K562 (cell line): Measurements from ENCODE around the gene MTMR10. TPM values are rescaled to one million over a fixed set of nuclear protein-coding genes. Genes with fewer than 3 reads are reported as not detected.

Experiments
- GTF2E2 ChIP-seq: fragments of 200-800 bp; sonication (Bioruptor generic); IDR thresholded peaks from 2 replicates; pipeline ENCODE4 v1.6.1; 2016; ENCODE audit warnings: missing genetic modification characterization, missing compliant biosample characterization
- HMG20B ChIP-seq: fragments of 250-450 bp; sonication (Bioruptor Pico); IDR thresholded peaks from 2 replicates; pipeline ENCODE4 v1.5.0; 2021; ENCODE audit warnings: mild to moderate bottlenecking
- KDM2B ChIP-seq: fragments of 250-450 bp; sonication (Bioruptor Pico); IDR thresholded peaks from 2 replicates; pipeline ENCODE4 v1.8.0; 2021; ENCODE audit warnings: mild to moderate bottlenecking, moderate library complexity
- MCM5 ChIP-seq: fragments of 450-650 bp; IDR thresholded peaks from 2 replicates; pipeline ENCODE4 v1.6.1; 2016; ENCODE audit warnings: low read depth
- NCOA4 ChIP-seq: fragments of 450-650 bp; IDR thresholded peaks from 2 replicates; pipeline ENCODE4 v1.6.1; 2018; ENCODE audit warnings: mild to moderate bottlenecking; ENCODE audit not compliant: partially characterized antibody
- NR3C1 ChIP-seq: sonication (generic); formaldehyde crosslinking; IDR thresholded peaks from 2 replicates; pipeline ENCODE4 v1.8.1; 2022; ENCODE audit warnings: missing genetic modification reagents
- SAP30 ChIP-seq: fragments of 200-600 bp; sonication (generic); IDR thresholded peaks from 2 replicates; pipeline ENCODE4 v1.6.1; 2012; ENCODE audit warnings: borderline replicate concordance, low read depth, mild to moderate bottlenecking, moderate library complexity, low read length, control low read depth, inconsistent platforms; ENCODE audit not compliant: insufficient read depth, poor library complexity, severe bottlenecking
- ZNF354B ChIP-seq: fragments of 250-450 bp; sonication (Bioruptor Pico); IDR thresholded peaks from 2 replicates; pipeline ENCODE4 v1.4.0; 2020
- polyA plus RNA-seq, 8 experiments: library from polyadenylated mRNA; depleted of rRNA in 4 of 8; stranded (reverse) in 5 of 8; unstranded in 3 of 8; fragments of >200 nt; fragmentation: Nextera tagmentation in 2 of 8; fragmentation: Illumina TruSeq in 1 of 8; extraction: Ambion mirVana in 2 of 8; extraction: Trizol in 1 of 8; gene quantifications; 2 replicates each; pipeline versions ENCODE4 v1.2.1 to v1.2.3, GENCODE V29; 2011 to 2014; ENCODE audit warnings: inconsistent platforms in 1 of 8, missing spikeins in 1 of 8
- total RNA-seq, 7 experiments: library from RNA; depleted of rRNA in 6 of 7; stranded (reverse); fragments of >200 nt in 6 of 7; fragmentation: Illumina TruSeq in 2 of 7; extraction: Trizol in 2 of 7; gene quantifications; 2 replicates each; pipeline versions ENCODE4 v1.2.1 to v1.2.3, GENCODE V29; 2011 to 2021; ENCODE audit warnings: low replicate concordance in 1 of 7
- TF ChIP-seq, protein P1 (sequence below), 2 experiments: fragments of 450-650 bp in 1 of 2; sonication (generic) in 1 of 2; formaldehyde crosslinking in 1 of 2; IDR thresholded peaks; 2 replicates each; pipeline versions ENCODE4 v1.7.1 to v1.9.0; 2016 to 2022; ENCODE audit warnings: inconsistent platforms in 1 of 2, mild to moderate bottlenecking in 1 of 2, missing genetic modification reagents in 1 of 2
- TF ChIP-seq, protein P2 (sequence below): fragments of 250-450 bp; sonication (Bioruptor Pico); IDR thresholded peaks from 2 replicates; pipeline ENCODE4 v1.4.0; 2020; ENCODE audit warnings: borderline replicate concordance

The MTMR10 gene
- total and polyA plus RNA-seq, 9 of the 15 experiments (the other 6 are each of a cell fraction or from before 2014, with no cell fraction given) = 1.6 to 6.8 (median 4.8) TPM

DNA sequence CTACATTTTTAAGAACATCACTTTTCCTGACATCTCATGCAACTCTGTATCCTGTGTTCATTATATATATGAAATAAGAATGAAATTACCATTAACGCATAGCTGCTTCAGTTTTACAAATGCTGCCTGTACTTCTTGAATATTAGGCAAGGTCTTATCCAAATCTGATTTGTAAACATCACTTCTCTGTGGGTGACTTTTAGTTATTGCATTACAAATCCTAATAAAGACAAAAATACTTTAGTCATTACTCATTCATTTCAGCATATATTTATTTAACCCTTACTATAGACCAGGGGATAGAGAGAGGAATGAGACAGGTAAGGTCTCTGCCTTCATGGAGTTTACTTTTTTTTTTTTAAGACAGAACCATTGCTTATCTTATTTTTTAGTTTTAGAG lies 36.8 kb downstream of the MTMR10 start (continued):
- TF ChIP-seq, protein P1, sequence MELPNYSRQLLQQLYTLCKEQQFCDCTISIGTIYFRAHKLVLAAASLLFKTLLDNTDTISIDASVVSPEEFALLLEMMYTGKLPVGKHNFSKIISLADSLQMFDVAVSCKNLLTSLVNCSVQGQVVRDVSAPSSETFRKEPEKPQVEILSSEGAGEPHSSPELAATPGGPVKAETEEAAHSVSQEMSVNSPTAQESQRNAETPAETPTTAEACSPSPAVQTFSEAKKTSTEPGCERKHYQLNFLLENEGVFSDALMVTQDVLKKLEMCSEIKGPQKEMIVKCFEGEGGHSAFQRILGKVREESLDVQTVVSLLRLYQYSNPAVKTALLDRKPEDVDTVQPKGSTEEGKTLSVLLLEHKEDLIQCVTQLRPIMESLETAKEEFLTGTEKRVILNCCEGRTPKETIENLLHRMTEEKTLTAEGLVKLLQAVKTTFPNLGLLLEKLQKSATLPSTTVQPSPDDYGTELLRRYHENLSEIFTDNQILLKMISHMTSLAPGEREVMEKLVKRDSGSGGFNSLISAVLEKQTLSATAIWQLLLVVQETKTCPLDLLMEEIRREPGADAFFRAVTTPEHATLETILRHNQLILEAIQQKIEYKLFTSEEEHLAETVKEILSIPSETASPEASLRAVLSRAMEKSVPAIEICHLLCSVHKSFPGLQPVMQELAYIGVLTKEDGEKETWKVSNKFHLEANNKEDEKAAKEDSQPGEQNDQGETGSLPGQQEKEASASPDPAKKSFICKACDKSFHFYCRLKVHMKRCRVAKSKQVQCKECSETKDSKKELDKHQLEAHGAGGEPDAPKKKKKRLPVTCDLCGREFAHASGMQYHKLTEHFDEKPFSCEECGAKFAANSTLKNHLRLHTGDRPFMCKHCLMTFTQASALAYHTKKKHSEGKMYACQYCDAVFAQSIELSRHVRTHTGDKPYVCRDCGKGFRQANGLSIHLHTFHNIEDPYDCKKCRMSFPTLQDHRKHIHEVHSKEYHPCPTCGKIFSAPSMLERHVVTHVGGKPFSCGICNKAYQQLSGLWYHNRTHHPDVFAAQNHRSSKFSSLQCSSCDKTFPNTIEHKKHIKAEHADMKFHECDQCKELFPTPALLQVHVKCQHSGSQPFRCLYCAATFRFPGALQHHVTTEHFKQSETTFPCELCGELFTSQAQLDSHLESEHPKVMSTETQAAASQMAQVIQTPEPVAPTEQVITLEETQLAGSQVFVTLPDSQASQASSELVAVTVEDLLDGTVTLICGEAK (IDR thresholded peaks at IDR 0.05) = no peak
- TF ChIP-seq, protein P1 (CRISPR knock-in tag; IDR thresholded peaks at IDR 0.05) = no peak
- TF ChIP-seq NR3C1 (CRISPR knock-in tag) (no peak), NCOA4 (no peak), HMG20B (CRISPR knock-in tag) (no peak), MCM5 (no peak), GTF2E2 (tag) (no peak), KDM2B (CRISPR knock-in tag) (no peak), ZNF354B (no peak), SAP30 (no peak)
- TF ChIP-seq, protein P2, sequence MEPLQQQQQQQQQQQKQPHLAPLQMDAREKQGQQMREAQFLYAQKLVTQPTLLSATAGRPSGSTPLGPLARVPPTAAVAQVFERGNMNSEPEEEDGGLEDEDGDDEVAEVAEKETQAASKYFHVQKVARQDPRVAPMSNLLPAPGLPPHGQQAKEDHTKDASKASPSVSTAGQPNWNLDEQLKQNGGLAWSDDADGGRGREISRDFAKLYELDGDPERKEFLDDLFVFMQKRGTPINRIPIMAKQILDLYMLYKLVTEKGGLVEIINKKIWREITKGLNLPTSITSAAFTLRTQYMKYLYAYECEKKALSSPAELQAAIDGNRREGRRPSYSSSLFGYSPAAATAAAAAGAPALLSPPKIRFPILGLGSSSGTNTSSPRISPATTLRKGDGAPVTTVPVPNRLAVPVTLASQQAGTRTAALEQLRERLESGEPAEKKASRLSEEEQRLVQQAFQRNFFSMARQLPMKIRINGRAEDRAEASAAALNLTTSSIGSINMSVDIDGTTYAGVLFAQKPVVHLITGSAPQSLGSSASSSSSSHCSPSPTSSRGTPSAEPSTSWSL (CRISPR knock-in tag) = no peak
